Skeletal muscle satellite cell (primary cell): ENCODE data around the gene PDE6C.

ENCODE experiments used
- H3K27me3 ChIP-seq: 2 replicates; pipeline ENCODE4 v1.7.0; 2013; ENCODE audit warnings: low read length; ENCODE audit not compliant: control insufficient read depth, insufficient read depth
- H3K36me3 ChIP-seq: 2 replicates; pipeline ENCODE4 v1.7.0; 2013; ENCODE audit warnings: mild to moderate bottlenecking, control low read depth, low read length; ENCODE audit not compliant: insufficient read depth
- H3K4me1 ChIP-seq: 2 replicates; pipeline ENCODE4 v1.7.0; 2013; ENCODE audit warnings: low read length; ENCODE audit not compliant: control insufficient read depth, insufficient read depth
- H3K4me2 ChIP-seq: 2 replicates; pipeline ENCODE4 v1.7.0; 2013; ENCODE audit warnings: mild to moderate bottlenecking, low read length
- H3K4me3 ChIP-seq: 2 replicates; pipeline ENCODE4 v1.7.0; 2013; ENCODE audit warnings: low read length
- H3K9ac ChIP-seq: 2 replicates; pipeline ENCODE4 v1.7.0; 2013; ENCODE audit warnings: mild to moderate bottlenecking, low read depth, low read length, moderate library complexity
- H3K9me3 ChIP-seq: replicated peaks from 2 replicates; pipeline ENCODE4 v1.7.0; 2013; ENCODE audit warnings: mild to moderate bottlenecking, control low read depth, low read length

PDE6C gene

DNA sequence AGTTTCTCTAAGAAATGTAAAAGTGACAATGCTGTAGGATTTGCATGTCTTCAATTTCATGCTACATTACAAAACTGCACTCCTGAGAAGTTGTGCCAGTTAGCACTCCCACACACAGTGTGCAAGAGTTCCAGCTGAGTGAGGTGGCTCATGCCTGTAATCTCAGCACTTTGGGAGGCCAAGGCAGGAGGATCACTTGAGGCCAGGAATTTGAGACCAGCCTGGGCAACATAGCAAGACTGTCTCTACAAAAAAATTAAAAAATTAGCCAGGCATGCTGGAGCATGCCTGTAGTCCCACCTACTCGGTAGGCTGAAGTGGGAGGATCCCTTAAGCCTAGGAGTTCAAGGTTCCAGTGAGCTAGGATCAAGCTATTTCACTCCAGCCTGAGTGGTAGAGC lies 45.4 kb downstream of the PDE6C start:
- no peaks in the 10 kb centered on the region for H3K9me3 ChIP-seq
- peaks cover 8% of the 10 kb centered on the region for H3K36me3 ChIP-seq
- no peaks in the 10 kb centered on the region for H3K27me3 ChIP-seq
- H3K4me2 ChIP-seq: no peak overlapping the region
- H3K9ac ChIP-seq: no peak overlapping the region
- peaks cover 10% of the 10 kb centered on the region for H3K4me1 ChIP-seq
- no peak overlapping the region for H3K4me3 ChIP-seq

DNA sequence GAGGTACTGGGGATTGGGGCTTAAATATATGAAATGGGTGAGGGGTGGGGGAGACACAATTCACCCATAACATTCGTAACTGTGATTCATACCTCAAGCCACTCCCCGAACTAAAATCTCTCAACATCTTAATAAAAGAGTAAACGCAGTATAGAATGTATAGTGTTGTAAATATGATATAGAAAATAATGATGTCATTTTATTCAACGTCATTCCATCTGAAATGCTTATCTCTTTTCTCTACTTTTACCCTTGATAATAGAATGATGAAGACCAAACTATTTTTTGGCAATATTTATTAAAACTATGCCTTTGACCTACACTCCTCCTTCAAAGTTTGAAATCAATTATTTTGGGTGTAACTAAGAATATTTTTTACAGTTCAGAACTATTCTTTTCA lies 53.7 kb downstream of the PDE6C start:
- Histone ChIP-seq H3K27me3 (no peaks in the 10 kb centered on the region), H3K4me3 (no peak overlapping the region), H3K9ac (no peak overlapping the region)

DNA sequence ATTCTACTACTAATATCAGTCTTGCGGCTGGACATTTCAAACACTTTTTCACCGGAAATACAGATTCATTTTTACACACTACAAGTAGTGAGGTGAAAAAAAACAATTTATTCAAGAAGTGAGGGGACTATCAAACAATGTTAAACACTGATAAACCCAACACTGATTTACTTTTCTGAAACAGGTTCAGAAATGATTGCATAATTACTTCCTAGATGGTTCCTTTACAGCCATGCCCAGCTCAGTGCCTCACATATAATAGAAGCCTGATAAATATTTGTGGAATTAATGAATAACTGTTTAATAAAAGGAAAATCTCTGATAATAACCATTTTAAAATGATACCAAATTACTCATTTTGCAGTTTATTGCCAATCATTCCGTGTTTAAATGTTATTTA lies 55.5 kb downstream of the PDE6C start:
- no peak overlapping the region for H3K9ac ChIP-seq
- no peak overlapping the region for H3K4me3 ChIP-seq
- H3K4me1 ChIP-seq: no peaks in the 10 kb centered on the region
- peaks cover 54% of the 10 kb centered on the region for H3K36me3 ChIP-seq
- no peaks in the 10 kb centered on the region for H3K9me3 ChIP-seq
- no peaks in the 10 kb centered on the region for H3K27me3 ChIP-seq
- no peak overlapping the region for H3K4me2 ChIP-seq

More for the DNA sequence above, 53.7 kb downstream of the PDE6C start:
- H3K36me3 ChIP-seq: peaks cover 50% of the 10 kb centered on the region
- H3K9me3 ChIP-seq: no peaks in the 10 kb centered on the region
- H3K4me1 ChIP-seq: no peaks in the 10 kb centered on the region
- H3K4me2 ChIP-seq: no peak overlapping the region

DNA sequence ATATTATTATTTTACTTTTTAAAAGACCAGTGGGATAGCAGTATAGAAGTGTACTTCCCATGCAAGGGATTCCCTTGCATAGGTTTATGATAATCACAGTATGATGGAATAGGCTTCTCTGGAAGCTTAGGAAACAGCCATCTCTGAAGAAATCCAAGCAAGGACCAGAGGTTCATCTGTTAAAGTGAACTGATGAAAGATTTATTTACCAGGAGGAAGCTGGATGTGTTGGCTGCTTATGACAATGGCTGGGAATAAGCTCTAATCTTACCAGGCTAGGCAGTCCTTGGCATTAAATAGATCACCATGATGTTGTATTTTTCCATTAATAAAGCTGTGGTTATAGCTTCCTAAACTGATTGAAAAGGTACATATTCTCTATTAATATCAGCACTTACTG lies 58.0 kb downstream of the PDE6C start:
- H3K36me3 ChIP-seq: peaks cover 55% of the 10 kb centered on the region

DNA sequence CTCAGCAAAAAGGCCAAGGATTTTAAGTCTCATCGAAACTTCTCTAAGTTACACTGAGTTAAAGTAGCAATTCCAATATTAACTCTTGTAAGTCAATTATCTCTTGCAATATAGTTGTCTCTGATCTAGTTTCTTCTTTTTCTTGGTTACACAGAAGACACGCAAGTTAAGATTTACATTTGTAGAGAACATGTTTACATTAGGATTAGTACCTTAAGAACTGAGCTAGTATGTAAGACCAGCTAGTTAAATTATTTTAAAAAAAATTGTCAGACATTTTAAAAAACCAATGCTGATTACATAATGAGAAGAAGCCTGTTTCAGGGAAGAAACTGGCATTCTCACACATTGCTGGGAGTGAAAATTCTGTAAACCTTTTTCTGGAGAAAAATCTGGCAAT lies 58.7 kb downstream of the PDE6C start:
- Histone ChIP-seq H3K4me3 (no peak overlapping the region), H3K9ac (no peak overlapping the region), H3K27me3 (no peaks in the 10 kb centered on the region), H3K36me3 (peaks cover 53% of the 10 kb centered on the region), H3K9me3 (no peaks in the 10 kb centered on the region), H3K4me1 (no peaks in the 10 kb centered on the region), H3K4me2 (no peak overlapping the region)

More for the DNA sequence above, 58.0 kb downstream of the PDE6C start:
- no peak overlapping the region for H3K4me2 ChIP-seq
- no peak overlapping the region for H3K9ac ChIP-seq
- H3K9me3 ChIP-seq: no peaks in the 10 kb centered on the region
- no peaks in the 10 kb centered on the region for H3K27me3 ChIP-seq
- no peaks in the 10 kb centered on the region for H3K4me1 ChIP-seq
- H3K4me3 ChIP-seq: no peak overlapping the region

DNA sequence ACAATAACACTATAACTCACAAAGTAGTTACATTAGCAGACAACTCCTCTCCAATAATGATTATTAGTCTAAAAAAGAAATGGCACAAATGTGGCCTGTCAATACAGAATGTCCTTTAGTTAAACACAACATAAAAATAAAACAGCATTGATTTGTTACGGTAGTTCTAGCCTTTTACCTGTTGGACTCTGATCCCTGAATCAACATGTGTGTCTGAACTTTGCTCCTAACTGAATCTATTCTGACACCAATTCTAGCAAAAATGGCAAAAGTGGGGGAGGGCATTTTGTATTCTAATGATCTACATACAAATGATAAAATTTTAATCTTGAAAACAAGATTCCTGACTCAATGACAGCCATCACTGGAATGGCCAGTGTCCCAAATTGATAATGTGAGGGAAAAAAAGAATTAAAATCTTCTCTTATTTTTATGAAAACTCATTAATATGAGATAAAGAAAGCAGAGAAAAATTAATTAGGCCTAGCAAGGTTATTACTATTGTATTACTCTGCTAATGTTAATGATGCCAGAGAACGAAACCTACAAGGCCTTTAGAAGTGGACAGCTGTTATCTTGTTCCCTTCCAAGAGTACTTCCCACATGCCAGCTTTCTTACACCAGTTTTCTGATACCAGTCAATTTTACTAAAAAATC lies 59.8 kb downstream of the PDE6C start:
- no peak overlapping the region for H3K4me3 ChIP-seq
- H3K9ac ChIP-seq: no peak overlapping the region
- H3K9me3 ChIP-seq: no peaks in the 10 kb centered on the region
- H3K27me3 ChIP-seq: no peaks in the 10 kb centered on the region
- H3K36me3 ChIP-seq: peaks cover 55% of the 10 kb centered on the region
- no peaks in the 10 kb centered on the region for H3K4me1 ChIP-seq
- H3K4me2 ChIP-seq: no peak overlapping the region

DNA sequence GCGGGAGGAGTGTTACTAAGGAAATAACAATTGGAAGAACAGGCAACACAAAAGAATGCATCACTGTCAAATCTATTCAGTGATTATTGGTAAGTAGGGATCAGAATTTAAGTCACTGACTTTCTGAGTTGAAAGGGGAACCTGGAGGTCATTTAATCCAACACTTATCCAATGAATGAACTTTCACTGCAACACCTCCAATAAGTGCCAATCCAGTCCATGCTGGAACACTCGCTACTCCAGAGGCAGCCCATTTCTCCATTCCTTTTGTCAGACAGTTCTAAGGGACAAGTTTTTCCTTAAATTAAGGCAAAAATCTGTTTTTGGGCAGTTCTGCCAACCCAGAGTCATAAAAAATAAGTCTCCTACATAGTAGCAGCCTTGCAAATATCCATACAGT lies 60.6 kb downstream of the PDE6C start:
- Histone ChIP-seq H3K9ac (no peak overlapping the region), H3K4me2 (no peak overlapping the region), H3K9me3 (no peaks in the 10 kb centered on the region), H3K4me3 (no peak overlapping the region), H3K4me1 (no peaks in the 10 kb centered on the region), H3K27me3 (no peaks in the 10 kb centered on the region), H3K36me3 (peaks cover 59% of the 10 kb centered on the region)

DNA sequence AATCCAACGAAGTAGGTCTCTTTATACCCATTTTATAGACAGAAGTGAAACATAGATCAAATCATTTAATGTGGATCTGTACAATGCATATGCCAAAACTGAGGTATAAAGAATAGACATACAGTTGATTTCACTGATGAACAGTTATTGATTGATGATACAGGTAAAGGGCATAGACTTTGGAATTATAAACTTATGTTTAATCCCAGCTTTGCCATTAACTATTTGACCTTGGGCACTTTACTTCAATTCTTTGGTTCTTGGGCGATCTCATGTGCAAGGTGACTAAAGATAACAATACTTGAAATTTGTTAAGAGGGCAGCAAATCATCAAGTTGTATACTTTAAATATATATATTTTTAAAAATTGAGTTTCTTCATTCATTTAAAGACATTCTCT lies 61.5 kb downstream of the PDE6C start:
- Histone ChIP-seq H3K4me2 (no peak overlapping the region), H3K36me3 (peaks cover 62% of the 10 kb centered on the region), H3K4me1 (no peaks in the 10 kb centered on the region), H3K4me3 (no peak overlapping the region), H3K9me3 (no peaks in the 10 kb centered on the region), H3K9ac (no peak overlapping the region), H3K27me3 (no peaks in the 10 kb centered on the region)

DNA sequence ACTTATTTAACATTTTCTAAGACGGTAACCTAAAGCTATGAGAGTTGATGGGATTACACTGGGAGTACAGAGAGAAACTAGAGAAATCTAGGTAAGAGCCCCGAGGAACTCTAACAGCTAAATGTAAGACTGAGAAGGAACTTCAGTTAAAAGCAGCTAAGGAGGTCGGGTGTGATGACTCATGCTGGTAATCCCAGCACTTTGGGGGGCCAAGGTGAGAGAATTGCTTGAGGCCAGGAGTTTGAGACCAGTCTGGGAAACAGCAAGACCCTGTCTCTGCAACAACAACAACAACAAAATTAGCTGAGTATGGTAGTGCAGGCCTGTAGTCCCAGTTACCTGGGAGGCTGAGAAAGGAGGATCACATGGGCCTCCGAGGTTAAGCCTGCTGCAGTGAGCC lies 66.0 kb downstream of the PDE6C start:
- Histone ChIP-seq H3K36me3 (peaks cover 41% of the 10 kb centered on the region), H3K4me1 (no peaks in the 10 kb centered on the region), H3K4me3 (no peak overlapping the region)

DNA sequence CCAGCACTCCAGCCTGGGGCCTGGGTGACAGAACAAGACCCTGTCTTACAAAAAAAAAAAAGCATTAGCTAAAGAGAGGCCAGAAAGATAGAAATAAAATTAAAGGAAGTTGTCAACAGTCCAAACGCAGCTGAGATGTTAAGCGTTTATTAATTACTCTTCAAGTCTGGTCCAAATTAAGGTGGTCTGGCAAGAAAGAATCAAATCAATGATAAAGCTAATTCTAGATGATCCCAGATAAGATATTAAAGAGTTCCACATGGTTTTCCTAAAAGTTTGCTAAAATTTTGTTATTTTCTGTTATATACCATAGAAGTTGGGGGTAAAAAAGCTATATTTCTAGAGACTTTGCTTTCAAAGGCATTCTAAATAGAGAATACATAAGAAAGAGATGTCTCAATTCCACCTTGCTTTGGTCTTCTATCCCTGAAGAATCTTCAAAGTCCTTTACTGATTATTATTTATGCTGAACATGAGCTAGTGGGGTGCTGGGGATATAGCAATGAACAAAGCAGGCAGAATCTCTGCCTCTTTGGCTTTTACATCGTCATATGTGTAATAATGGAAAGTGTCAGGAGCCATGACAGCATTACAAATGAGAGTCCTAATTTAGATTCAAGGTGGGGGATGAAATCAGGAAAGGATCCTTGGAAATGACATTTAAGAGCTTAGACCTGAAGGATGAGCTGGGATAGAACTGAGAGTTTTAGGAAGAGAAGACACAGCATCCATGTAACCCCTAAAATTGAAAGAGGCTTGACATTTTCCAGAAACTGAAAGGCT lies 66.7 kb downstream of the PDE6C start:
- Histone ChIP-seq H3K4me3 (no peak overlapping the region), H3K36me3 (peaks cover 41% of the 10 kb centered on the region), H3K4me2 (no peak overlapping the region), H3K4me1 (no peaks in the 10 kb centered on the region), H3K27me3 (no peaks in the 10 kb centered on the region), H3K9ac (no peak overlapping the region), H3K9me3 (no peaks in the 10 kb centered on the region)

More for the DNA sequence above, 66.0 kb downstream of the PDE6C start:
- no peak overlapping the region for H3K4me2 ChIP-seq
- no peaks in the 10 kb centered on the region for H3K9me3 ChIP-seq
- no peak overlapping the region for H3K9ac ChIP-seq
- H3K27me3 ChIP-seq: no peaks in the 10 kb centered on the region

DNA sequence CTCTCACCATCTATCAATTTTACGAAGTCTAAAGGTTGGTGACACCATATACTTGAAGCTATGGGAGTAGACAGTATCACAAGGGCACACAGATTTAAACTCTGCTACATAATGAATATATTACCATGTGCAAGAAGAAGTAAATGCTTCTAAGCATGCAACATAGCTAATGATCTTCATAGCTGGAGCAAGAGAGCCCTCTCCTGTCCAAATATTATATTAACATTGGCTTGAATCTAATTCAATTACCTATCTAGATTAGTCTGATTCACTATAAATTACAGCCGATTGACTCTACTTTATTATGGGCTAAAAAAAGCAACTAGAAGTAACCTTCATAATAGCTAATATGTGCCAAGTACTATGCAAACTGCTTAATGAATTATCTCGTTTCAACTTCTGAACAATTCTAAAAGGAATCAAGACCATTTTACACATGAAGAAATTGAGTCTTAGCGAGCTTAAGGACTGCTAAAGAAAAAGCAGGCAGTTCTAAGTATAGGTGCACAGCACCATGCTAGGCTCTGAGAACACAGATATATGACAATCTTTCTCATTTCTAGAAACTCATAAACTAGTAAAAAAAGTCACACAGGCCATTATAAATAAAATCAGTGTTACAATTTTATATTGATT lies 68.2 kb downstream of the PDE6C start:
- Histone ChIP-seq H3K9ac (no peak overlapping the region), H3K36me3 (peaks cover 34% of the 10 kb centered on the region), H3K27me3 (no peaks in the 10 kb centered on the region), H3K9me3 (no peaks in the 10 kb centered on the region), H3K4me2 (no peak overlapping the region), H3K4me3 (no peak overlapping the region), H3K4me1 (no peaks in the 10 kb centered on the region)
